ENCODE measurements around the gene INSIG2. TPM values are rescaled to one million over a fixed set of nuclear protein-coding genes. Genes with fewer than 3 reads are reported as not detected.

The INSIG2 gene
- total RNA-seq, 3 donors from 2014 or later: 9.7 to 12.5 (median 10.2) TPM

DNA sequence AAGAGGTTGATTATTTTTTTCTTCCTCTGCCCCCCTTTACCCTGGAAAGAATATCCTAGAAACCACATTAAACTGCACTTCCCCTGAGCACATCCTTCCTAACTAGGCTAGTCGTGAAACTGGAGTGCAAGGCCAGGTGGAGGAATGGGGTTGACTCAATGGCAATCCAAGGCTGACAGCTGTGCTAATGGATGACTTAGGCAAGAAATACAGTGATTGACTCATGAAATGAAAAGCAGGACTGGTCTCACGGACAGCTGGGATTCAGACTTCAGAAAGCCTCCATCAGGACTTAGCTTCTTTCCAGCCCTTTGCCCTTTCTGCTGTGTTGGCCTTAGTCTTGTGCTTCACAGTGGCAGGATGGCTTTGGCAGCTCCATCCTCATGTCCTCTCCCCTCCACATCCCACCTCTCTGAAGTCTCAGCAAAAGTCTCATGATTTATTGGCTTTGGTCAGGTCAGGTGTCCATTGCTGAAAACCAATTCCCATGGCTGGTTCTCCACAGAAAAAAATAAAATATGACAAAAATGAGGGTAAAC is 33.8 kb downstream of the INSIG2 start:
- Mint-ChIP-seq H3K9me3 (no peaks in the 10 kb centered on the region), H3K36me3 (ENCODE audit: insufficient read depth) (no peaks in the 10 kb centered on the region), H3K4me3 (no peak overlapping the region), H3K4me1 (ENCODE audit: low read depth) (no peaks in the 10 kb centered on the region), H3K27me3 (ENCODE audit: low read depth) (peaks cover 10% of the 10 kb centered on the region)
- DNase-seq: no peak
- no peak for ATAC-seq

DNA sequence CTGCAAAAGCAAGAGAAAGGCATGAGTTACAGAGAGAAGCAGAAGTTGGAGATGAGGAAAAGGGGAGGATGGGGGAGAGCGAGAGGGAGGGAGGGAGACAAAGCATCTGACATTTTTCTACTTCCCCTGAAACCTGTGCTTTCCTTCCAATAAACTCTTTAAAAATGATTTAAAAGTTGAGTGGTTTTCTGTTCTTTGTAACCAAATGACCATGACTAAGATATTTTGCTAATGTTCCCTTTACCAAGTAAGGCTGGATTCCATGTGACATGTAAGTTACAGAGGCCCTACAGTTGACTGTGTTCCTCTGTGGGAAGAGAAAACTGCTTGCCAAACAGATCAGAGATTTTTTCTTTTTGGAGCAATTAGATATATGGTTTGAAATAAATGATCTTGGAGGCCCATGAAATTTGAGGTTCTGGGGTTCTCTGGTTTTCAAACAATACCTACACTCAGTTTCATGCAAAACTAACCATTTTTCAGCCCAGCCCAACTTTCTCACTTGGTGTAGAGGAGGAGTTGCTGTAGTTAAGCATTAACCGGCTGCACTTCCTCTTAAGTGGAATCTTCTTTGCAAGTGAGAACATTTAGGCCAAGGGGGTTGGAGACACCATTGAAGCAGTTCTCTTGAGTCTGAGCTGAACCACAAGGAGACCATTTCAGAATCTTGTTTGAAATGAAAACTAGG is 34.5 kb downstream of the INSIG2 start:
- H3K27me3 Mint-ChIP-seq (ENCODE audit: low read depth): peaks cover 16% of the 10 kb centered on the region
- DNase-seq (no peak), ATAC-seq (no peak)
- no peak overlapping the region for H3K4me3 Mint-ChIP-seq
- H3K4me1 Mint-ChIP-seq (ENCODE audit: low read depth): no peaks in the 10 kb centered on the region
- H3K36me3 Mint-ChIP-seq (ENCODE audit: insufficient read depth): no peaks in the 10 kb centered on the region
- H3K9me3 Mint-ChIP-seq: no peaks in the 10 kb centered on the region

DNA sequence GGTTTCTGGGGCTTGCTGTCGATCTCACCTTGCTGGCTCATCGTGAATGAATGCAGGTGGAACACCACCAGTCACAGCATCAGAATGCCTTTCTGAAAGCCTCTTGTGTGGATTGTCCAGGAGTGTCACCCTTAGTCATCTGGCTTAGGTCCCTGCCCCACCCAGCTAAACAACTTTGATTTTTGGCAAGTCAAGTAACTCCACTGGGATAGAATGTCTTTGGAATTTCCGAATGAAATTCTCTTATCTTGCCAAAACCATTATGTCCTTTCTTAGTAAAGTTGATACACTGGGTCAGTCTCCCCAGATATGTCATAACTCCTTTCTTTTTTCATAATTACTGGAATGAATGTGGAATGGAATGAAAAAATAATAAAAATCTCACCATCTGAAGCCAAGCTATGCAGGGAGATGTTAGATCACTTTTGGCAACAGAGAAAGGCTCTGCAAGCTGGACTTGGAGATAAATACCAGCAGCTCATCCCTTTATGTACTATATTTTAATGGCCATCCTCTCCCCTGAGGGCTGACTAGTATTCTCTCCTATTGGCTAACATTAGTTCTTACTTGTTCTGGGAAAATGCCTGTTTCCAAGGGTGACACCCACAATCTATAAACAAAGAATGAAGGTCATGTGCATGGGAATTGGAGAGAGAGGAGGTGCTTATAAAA is 35.4 kb downstream of the INSIG2 start:
- no peaks in the 10 kb centered on the region for H3K36me3 Mint-ChIP-seq (ENCODE audit: insufficient read depth)
- DNase-seq: no peak
- peaks cover 23% of the 10 kb centered on the region for H3K27me3 Mint-ChIP-seq (ENCODE audit: low read depth)
- H3K9me3 Mint-ChIP-seq: no peaks in the 10 kb centered on the region
- ATAC-seq: no peak
- no peaks in the 10 kb centered on the region for H3K4me1 Mint-ChIP-seq (ENCODE audit: low read depth)
- H3K4me3 Mint-ChIP-seq: no peak overlapping the region

DNA sequence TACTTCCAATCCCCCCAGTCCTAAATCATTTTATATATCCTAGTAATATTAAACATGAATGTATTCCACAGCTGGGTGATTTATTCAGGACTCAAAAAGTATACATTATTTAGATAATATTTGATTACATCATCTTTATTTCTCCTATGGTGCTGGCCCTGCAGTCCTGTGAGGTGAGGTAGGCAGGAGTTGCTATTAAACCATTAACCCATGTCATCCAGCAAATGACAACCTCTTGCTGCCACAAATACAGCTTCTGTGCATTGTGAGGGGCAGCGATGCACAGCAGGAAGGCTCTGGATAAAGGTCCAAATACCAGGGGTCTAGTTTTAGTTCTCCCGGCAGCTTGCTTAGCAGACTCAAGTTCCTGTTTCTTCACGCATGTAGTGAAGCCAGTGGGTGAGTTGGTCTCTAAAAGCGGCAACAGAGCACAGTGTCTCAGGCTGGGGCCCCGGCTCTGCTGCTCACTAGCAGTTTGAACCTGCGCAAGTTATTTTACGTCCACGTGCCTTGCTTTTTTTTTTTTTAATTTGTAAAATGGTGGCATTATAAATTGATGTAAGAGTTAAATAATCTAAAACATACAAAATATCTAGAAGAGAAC is 36.1 kb downstream of the INSIG2 start:
- DNase-seq: no peak
- Mint-ChIP-seq H3K4me1 (ENCODE audit: low read depth) (no peaks in the 10 kb centered on the region), H3K4me3 (no peak overlapping the region), H3K27me3 (ENCODE audit: low read depth) (peaks cover 26% of the 10 kb centered on the region), H3K9me3 (no peaks in the 10 kb centered on the region), H3K36me3 (ENCODE audit: insufficient read depth) (no peaks in the 10 kb centered on the region)
- no peak for ATAC-seq

DNA sequence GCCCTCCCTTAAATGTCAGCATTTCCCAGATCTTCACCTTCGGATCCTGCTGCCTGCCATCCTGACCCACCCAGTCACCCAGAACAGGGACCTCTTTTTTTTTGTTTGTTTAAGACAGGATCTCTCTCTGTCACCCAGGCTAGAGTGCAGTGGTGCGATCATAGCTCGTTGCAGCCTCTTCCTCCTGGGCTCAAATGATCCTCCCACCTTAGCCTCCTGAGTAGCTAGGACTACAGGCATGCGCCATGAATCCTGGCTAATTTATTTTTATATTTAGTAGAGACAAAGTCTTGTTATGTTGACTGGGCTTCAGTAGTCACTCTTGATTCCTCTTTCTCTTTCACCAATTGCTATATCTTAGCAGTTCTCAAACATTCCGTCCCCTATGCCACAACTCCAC is 39.0 kb downstream of the INSIG2 start:
- no peak for DNase-seq
- no peaks in the 10 kb centered on the region for H3K36me3 Mint-ChIP-seq (ENCODE audit: insufficient read depth)
- peaks cover 26% of the 10 kb centered on the region for H3K27me3 Mint-ChIP-seq (ENCODE audit: low read depth)
- no peak for ATAC-seq
- H3K9me3 Mint-ChIP-seq: no peaks in the 10 kb centered on the region
- no peak overlapping the region for H3K4me3 Mint-ChIP-seq
- peaks cover 8% of the 10 kb centered on the region for H3K4me1 Mint-ChIP-seq (ENCODE audit: low read depth)

DNA sequence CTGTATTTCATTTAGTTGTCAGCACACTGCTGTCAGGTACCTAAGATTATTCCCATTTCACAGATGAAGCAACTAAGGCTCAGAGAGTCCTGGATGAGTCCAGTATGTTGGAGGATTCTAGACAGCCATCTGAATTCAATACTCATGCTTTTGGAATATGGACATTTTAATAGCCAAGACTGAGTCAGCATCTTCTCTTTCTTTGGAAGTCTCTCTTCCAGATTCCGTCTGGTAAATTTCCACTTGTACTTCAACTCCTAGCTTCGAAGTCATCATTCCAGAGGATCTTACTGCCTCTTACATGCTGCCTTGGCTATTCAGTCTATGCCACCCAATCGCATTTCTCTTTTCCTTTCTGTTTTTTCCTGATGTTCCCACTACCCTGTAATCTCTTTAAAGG is 40.6 kb downstream of the INSIG2 start:
- ATAC-seq (no peak), DNase-seq (no peak)
- Mint-ChIP-seq H3K36me3 (ENCODE audit: insufficient read depth) (no peaks in the 10 kb centered on the region), H3K4me3 (no peak overlapping the region), H3K4me1 (ENCODE audit: low read depth) (peaks cover 8% of the 10 kb centered on the region), H3K9me3 (no peaks in the 10 kb centered on the region), H3K27me3 (ENCODE audit: low read depth) (peaks cover 26% of the 10 kb centered on the region)

DNA sequence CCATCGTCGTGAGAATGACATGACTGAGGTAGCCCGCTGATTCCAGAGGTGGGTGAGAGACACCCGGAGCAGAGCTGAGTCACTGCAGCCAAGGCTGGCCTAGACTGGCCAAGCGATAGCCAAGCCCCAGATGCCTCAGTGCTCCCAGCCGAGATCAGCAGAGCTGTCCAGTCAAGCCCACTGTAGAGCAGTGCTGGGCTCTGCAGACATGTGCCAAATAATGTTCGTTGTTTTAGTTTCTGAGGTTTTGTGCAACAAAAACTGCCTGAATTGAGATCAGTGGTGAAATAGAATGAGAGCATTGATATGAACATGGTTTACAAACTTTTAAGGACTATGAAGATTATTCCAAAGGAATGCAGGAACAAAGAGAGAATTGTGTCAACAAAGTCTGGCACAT is 42.1 kb downstream of the INSIG2 start:
- DNase-seq (no peak), ATAC-seq (no peak)
- no peaks in the 10 kb centered on the region for H3K9me3 Mint-ChIP-seq
- H3K4me3 Mint-ChIP-seq: no peak overlapping the region
- H3K4me1 Mint-ChIP-seq (ENCODE audit: low read depth): peaks cover 8% of the 10 kb centered on the region
- no peaks in the 10 kb centered on the region for H3K36me3 Mint-ChIP-seq (ENCODE audit: insufficient read depth)
- peaks cover 23% of the 10 kb centered on the region for H3K27me3 Mint-ChIP-seq (ENCODE audit: low read depth)

DNA sequence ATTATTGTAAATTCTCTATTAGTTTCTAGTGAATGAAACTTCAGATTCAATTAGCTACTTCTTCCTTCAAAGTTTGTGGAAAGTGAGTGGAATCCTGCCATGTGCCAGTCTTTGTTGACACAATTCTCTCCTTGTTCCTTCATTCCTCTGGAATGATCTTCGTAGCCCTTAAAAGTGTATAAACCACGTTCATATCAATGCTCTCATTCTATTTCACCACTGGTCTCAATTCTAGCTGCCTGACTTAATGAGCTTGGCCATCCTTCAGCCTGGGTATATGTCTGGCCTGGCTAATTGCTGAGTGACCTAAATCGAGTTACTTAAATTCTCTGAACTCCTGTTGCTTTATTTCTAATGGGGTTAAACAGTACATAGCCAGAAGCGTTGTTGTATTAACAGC is 43.5 kb downstream of the INSIG2 start:
- Mint-ChIP-seq H3K4me3 (no peak overlapping the region), H3K27me3 (ENCODE audit: low read depth) (peaks cover 16% of the 10 kb centered on the region), H3K4me1 (ENCODE audit: low read depth) (peaks cover 8% of the 10 kb centered on the region), H3K36me3 (ENCODE audit: insufficient read depth) (no peaks in the 10 kb centered on the region), H3K9me3 (no peaks in the 10 kb centered on the region)
- DNase-seq: no peak
- ATAC-seq: no peak

DNA sequence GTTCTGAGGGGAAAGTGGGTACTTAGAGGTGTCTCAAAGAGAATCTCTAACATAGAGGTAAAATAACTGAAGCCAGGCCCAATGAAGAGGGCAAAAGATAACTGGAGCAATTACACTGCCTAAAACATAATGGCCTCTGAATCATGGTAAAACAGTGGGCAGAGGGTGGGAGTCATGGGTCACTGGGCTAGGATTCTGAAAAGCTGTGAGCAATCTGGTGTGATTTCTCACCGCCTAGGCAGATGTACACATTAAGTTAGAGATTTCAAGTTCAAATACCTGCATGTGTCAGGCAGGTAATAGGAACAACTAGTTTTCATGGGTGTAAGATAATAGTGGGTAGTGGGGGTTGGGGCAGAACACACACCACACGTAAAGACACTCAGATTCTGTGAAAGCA is 45.6 kb downstream of the INSIG2 start:
- H3K27me3 Mint-ChIP-seq (ENCODE audit: low read depth): peaks cover 2% of the 10 kb centered on the region
- H3K4me1 Mint-ChIP-seq (ENCODE audit: low read depth): peaks cover 8% of the 10 kb centered on the region
- ATAC-seq (no peak), DNase-seq (no peak)
- no peak overlapping the region for H3K4me3 Mint-ChIP-seq
- H3K9me3 Mint-ChIP-seq: no peaks in the 10 kb centered on the region
- no peaks in the 10 kb centered on the region for H3K36me3 Mint-ChIP-seq (ENCODE audit: insufficient read depth)

DNA sequence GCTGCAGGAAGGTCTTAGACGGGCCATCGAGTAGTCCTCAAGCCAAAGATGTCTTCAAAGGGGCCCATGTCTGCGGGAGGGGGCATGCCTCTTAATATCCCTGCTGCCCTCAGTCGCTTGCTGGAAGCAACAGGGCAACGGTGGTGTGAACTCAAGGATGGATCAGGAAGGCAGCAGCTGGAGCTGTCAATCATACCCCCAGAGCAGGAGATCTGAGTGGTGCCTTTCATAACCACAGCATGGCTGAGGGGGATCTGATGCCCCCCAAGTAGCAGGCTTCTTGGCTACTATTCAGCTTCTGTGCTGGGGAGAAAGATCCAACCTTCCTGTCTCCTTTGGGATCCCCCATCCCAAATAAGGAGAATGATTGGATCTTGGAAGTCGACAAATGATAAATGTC is 46.4 kb downstream of the INSIG2 start:
- ATAC-seq (no peak), DNase-seq (no peak)
- Mint-ChIP-seq H3K4me1 (ENCODE audit: low read depth) (peaks cover 8% of the 10 kb centered on the region), H3K36me3 (ENCODE audit: insufficient read depth) (no peaks in the 10 kb centered on the region), H3K27me3 (ENCODE audit: low read depth) (no peaks in the 10 kb centered on the region), H3K9me3 (no peaks in the 10 kb centered on the region), H3K4me3 (no peak overlapping the region)

DNA sequence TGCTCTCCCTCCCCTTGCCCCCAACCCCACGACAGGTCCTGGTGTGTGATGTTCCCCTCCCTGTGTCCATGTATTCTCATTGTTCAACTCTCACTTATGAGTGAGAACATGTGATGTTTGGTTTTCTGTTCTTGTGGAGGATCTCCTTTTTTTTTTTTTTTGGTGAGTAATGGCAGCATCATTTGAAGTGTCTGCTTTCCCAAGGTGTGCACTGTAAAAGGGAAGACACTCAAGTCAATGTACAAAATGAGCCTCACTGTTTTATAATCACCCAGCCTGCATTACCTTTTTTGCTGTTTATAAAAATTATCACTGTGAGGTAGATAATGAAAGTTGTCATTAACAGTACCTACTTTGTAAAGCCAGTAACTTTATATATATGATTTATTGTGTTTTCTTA is 56.9 kb downstream of the INSIG2 start:
- Mint-ChIP-seq H3K4me3 (no peak overlapping the region), H3K4me1 (ENCODE audit: low read depth) (no peaks in the 10 kb centered on the region), H3K9me3 (no peaks in the 10 kb centered on the region), H3K36me3 (ENCODE audit: insufficient read depth) (no peaks in the 10 kb centered on the region), H3K27me3 (ENCODE audit: low read depth) (peaks cover 4% of the 10 kb centered on the region)
- no peak for DNase-seq
- no peak for ATAC-seq

DNA sequence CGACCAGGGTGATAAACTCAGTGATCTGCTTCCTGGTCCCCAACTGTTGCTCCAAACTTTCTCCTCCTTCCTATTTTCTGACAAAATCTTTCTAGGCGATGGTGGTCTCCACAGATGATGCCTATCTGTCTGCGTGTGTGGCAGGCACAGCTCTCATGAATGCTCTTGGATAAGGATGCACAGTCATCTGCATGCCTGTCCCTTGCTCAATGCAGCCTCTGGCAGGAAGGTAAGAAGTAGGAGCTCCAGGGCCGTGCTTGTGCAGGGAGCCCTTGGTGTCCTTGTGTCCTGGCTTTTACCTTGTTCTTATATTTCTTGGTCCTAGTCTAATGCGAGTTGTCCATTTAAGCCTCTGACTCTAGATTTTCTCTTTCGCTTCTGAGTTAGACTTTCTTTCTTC is 57.5 kb downstream of the INSIG2 start:
- no peak overlapping the region for H3K4me3 Mint-ChIP-seq
- no peaks in the 10 kb centered on the region for H3K9me3 Mint-ChIP-seq
- no peak for DNase-seq
- no peak for ATAC-seq
- peaks cover 4% of the 10 kb centered on the region for H3K27me3 Mint-ChIP-seq (ENCODE audit: low read depth)
- H3K36me3 Mint-ChIP-seq (ENCODE audit: insufficient read depth): no peaks in the 10 kb centered on the region
- H3K4me1 Mint-ChIP-seq (ENCODE audit: low read depth): no peaks in the 10 kb centered on the region

DNA sequence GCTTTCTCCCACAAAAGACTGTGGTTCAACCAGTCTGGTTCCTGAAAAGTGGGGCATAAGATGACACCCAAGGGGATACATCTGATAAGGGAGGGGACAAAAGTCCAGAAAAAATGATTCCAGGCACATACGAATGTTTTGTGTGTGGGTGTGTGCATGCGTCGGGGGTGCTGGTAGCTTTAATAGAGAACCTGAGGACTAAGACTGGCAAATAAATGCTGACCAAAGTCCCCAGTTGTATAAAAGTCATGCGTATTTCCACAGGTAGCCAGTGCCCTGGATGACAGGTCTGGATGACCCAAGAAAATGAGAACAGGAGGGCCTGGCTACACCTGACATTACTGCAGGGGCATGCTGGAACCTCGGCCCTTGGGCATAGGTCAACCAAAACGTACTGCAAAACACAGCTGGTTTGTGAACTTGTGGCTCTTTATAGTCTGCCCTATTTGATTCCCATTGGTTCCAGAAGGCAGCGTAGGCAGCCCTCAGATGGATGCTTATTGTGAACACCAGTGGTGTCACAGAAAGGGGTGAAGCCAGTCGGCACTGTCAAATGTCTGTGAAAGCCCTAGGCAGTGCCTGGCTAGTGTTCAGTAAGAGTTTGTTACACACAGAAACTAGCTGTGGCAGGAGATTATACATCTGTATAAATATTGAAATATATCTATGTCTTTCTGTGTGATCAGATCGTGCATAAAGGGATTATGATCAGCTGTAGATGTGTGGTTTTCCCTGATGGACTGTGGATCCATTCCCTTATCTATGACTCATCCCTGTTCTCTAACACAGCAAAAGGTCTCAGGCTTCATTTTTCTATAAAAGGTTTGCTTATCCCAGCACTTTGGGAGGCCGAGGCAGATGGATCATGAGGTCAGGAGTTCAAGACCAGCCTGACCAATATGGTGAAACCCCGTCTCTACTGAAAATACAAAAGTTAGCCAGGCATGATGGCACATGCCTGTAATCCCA is 58.3 kb downstream of the INSIG2 start:
- Mint-ChIP-seq H3K36me3 (ENCODE audit: insufficient read depth) (no peaks in the 10 kb centered on the region), H3K9me3 (no peaks in the 10 kb centered on the region), H3K4me3 (no peak overlapping the region), H3K4me1 (ENCODE audit: low read depth) (no peaks in the 10 kb centered on the region), H3K27me3 (ENCODE audit: low read depth) (peaks cover 4% of the 10 kb centered on the region)
- ATAC-seq (no peak), DNase-seq (no peak)

DNA sequence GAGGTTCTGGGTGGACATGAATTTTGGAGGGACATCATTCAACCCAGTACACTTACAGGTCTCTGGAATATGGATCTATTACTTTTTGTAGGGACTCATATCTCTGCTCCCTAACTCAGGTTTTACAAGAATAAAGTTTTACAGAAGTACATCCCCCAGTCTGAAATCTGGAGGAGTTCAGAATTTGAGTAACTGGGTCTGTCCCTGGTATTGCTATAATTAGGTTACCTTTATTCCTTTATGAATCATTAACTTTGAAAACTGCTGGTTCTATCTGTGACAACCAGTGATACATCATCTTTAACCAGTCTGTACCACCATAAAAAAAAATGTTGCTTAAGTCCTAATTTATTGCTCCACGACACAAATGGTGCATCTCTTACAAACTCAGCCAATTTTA is 59.9 kb downstream of the INSIG2 start:
- no peaks in the 10 kb centered on the region for H3K9me3 Mint-ChIP-seq
- no peak overlapping the region for H3K4me3 Mint-ChIP-seq
- no peaks in the 10 kb centered on the region for H3K36me3 Mint-ChIP-seq (ENCODE audit: insufficient read depth)
- no peak for DNase-seq
- ATAC-seq: peak; percentile 48 to 57
- no peaks in the 10 kb centered on the region for H3K4me1 Mint-ChIP-seq (ENCODE audit: low read depth)
- peaks cover 10% of the 10 kb centered on the region for H3K27me3 Mint-ChIP-seq (ENCODE audit: low read depth)
